ENCODE measurements around the gene DLST.

DLST gene

DNA sequence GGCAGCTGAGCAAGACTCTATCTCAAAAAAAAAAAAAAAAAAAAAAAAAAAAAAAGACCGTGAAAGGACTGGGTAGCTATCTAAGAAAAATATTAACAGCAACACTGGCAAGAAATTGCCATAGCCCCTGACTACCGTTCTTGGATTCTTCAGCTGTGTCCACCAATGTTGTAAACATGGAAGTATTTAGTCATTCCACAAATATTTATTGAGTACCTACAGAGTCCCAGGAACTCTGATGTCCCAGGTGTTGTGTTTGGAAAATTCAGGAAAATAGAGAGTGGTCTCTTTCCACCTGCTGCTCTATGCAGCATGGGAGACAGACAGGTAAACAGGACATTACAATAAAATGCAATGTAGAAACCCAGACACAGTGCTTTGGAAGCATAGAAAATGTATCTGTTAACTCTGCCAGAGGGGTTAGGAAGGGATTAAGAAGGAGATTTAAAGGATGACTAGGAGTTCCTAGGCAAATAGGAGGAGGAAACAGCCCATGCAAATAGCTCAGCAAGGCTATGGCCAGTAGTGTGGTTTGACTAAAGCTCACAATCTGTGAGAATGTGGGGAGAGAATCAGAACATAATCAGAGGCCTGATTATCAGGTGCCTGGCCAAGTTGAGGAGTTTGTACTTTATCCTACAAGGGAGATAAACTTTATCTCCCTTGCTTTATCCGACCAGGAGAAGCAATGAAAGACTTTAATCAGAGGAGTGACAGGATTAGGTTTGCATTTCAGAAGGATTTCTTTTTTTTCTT lies 2.1 kb upstream of the DLST start:
- no peak for DNase-seq (ENCODE audit: low read depth)
- TF ChIP-seq, protein P1, sequence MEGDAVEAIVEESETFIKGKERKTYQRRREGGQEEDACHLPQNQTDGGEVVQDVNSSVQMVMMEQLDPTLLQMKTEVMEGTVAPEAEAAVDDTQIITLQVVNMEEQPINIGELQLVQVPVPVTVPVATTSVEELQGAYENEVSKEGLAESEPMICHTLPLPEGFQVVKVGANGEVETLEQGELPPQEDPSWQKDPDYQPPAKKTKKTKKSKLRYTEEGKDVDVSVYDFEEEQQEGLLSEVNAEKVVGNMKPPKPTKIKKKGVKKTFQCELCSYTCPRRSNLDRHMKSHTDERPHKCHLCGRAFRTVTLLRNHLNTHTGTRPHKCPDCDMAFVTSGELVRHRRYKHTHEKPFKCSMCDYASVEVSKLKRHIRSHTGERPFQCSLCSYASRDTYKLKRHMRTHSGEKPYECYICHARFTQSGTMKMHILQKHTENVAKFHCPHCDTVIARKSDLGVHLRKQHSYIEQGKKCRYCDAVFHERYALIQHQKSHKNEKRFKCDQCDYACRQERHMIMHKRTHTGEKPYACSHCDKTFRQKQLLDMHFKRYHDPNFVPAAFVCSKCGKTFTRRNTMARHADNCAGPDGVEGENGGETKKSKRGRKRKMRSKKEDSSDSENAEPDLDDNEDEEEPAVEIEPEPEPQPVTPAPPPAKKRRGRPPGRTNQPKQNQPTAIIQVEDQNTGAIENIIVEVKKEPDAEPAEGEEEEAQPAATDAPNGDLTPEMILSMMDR (IDR thresholded peaks at IDR 0.05; ENCODE audit: insufficient read depth, low read depth, low read length, missing control alignments): no peak
- H3K4me3 ChIP-seq (ENCODE audit: low read length): no peak overlapping the region

GRCh38 chr14:74882103-74882920 lies 596 bp downstream of the DLST start:
- TF ChIP-seq, protein P1 (IDR thresholded peaks at IDR 0.05; ENCODE audit: insufficient read depth, low read depth, low read length, missing control alignments): no peak
- peak; percentile 85 for DNase-seq (ENCODE audit: low read depth)
- H3K4me3 ChIP-seq (ENCODE audit: low read length): peak overlapping the region; percentile 62

DNA sequence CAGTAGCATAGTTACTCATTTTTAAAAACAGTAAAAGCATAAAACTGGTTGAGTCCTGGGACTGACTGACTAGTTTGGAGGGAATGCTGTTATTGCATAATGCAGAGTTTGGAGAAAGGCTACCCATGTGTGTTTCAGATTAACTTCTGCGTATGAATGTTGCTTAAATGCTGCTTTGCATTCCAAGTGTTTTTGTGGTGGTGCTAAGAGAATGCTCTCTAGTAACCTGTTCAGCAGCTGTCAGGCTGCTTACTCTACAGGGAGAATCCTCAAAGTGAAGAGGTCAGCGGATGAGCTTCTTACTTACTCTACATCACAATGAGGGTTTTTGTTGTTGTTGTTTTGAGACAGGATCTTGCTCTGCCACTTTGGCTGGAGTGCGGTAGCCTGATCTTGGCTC lies 4.3 kb downstream of the DLST start:
- TF ChIP-seq, protein P1 (IDR thresholded peaks at IDR 0.05; ENCODE audit: insufficient read depth, low read depth, low read length, missing control alignments): no peak
- no peak overlapping the region for H3K4me3 ChIP-seq (ENCODE audit: low read length)
- peak; percentile 76 for DNase-seq (ENCODE audit: low read depth)

DNA sequence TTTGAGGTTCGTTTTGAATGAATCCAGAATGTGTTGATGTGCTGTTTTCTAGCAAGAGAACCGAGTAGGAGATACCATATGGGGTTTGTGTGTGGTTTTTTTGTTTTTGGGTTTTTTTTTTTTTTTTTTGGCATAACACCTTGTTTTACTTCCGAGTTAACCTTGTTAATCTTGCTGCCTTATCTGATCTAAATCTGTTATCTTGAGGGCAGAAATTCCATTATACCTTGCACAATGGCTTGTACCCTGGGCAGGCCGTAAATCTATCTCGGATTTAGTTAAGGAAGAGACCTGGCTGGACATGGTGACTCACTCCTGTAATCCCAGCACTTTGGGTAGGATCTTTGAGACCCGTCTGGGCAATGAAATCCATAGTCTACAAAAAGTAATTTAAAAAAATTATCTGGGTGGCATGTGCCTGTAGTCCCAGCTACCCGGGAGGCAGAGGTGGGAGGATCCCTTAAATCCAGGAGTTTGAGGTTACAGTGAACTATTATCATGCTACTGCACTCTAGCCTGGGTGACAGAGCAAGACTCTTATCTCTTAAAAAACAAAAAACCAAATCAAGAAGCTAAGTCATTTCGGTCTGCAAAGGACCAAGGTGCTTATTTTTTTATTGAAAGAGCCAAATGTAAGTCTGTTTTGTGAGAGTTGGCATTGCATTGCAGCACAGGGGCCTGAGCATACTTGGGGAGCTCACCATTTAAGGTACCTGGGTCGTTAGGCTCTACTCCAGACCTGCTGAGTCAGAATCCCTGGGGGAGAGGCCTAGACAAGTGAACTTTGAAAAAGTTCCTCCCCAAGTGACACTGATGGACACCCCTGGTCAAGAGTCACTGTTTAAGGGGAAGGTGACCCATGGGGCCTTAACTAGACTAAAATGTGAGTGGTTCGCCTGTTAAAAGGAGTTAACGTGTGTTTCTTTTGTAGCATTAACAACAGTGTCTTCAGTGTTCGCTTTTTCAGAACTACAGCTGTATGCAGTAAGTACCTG lies 6.7 kb downstream of the DLST start:
- no peak overlapping the region for H3K4me3 ChIP-seq (ENCODE audit: low read length)
- TF ChIP-seq, protein P1 (IDR thresholded peaks at IDR 0.05; ENCODE audit: insufficient read depth, low read depth, low read length, missing control alignments): no peak
- DNase-seq (ENCODE audit: low read depth): peak; percentile 25

- H3K4me3 ChIP-seq (ENCODE audit: low read length): no peak overlapping the region
- TF ChIP-seq, protein P1 (IDR thresholded peaks at IDR 0.05; ENCODE audit: insufficient read depth, low read depth, low read length, missing control alignments): no peak
- no peak for DNase-seq (ENCODE audit: low read depth)
Measured at GRCh38 chr14:74890262-74890661, 8.5 kb downstream of the DLST start.

DNA sequence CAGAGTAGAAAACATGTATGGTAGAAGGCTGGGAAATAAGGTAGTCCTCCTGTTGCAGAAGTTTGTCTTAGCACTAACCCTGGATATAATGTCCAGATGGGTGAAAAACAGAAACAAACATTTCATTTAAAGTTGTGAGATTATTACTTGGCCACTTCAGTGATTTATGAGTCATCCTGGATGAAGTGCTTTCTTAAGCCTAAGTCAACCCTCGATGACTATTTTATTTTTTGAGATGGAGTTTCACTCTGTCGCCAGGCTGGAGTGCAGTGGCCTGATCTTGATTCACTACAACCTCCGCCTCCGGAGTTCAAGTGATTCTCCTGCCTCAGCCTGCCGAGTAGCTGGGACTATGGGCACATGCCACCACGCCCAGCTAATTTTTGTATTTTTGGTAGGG lies 10.2 kb downstream of the DLST start:
- DNase-seq (ENCODE audit: low read depth): peak; percentile 39
- TF ChIP-seq, protein P1 (IDR thresholded peaks at IDR 0.05; ENCODE audit: insufficient read depth, low read depth, low read length, missing control alignments): no peak
- no peak overlapping the region for H3K4me3 ChIP-seq (ENCODE audit: low read length)
